GM23248 (cell line): ENCODE results near the gene BMERB1.

ENCODE experiments used
- EZH2 ChIP-seq: fragments of 200-600 bp; sonication (generic); IDR thresholded peaks from 2 replicates; pipeline ENCODE4 v1.6.1; 2018; ENCODE audit warnings: antibody characterized with exemption, mild to moderate bottlenecking; ENCODE audit not compliant: insufficient read depth, poor library complexity, severe bottlenecking
- EZH2phosphoT487 ChIP-seq: fragments of 200-600 bp; sonication (generic); IDR thresholded peaks from 2 replicates; pipeline ENCODE4 v1.6.1; 2018; ENCODE audit warnings: antibody characterized with exemption, moderate library complexity, mild to moderate bottlenecking, low read depth; ENCODE audit not compliant: insufficient read depth

GRCh38 chr16:15542261-15542660, 107.9 kb downstream of the BMERB1 start:
- no peak for TF ChIP-seq EZH2
- TF ChIP-seq EZH2phosphoT487, result no peak
